ENCODE measurements around the gene BEST3.
"Not testable (repeated sequence)": the region's sequence is repeated elsewhere in the genome, so short reads cannot be mapped to it uniquely, and the experiment has no call there.

Gene BEST3

DNA sequence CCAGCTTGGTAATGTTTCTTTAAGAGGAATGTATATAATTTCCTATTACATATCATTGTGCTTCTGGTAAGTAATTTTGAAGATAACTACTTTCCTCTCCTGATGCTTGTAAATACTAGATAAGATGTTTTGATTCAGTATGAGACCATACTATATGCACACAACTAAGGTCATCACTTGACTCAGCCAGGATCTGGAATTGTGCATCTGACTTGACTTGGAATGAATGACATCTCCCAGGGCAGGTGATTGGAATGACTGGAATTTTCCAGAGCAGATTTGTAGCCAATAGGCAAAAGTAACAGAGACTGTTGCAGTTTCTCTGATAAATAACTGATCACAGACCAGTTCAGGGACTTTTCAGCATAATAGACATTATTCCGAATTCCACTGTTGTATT, 11.1 kb downstream of the BEST3 start:
- no peak for DNase-seq

DNA sequence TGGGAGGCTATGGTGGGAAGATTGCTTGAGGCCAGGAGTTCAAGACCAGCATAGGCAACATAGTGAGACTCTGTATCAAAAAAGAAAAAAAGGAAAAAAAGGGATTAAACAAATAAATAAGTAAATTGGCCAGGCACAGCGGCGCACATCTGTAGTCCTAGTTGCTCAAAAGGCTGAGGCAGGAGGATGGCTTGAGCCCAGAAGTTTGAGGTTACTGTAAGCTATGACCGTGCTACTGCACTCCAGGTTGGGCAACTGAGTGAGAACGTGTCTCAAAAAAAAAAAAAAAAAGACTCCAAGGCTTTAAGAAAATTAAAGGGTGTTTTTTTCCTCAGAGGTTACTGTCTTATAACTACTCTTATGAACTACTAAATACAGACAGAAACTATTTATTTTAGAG, 11.7 kb downstream of the BEST3 start:
- DNase-seq (no peak), ATAC-seq (no peak)

More for the DNA sequence above, 11.1 kb downstream of the BEST3 start:
- no peak for ATAC-seq

DNA sequence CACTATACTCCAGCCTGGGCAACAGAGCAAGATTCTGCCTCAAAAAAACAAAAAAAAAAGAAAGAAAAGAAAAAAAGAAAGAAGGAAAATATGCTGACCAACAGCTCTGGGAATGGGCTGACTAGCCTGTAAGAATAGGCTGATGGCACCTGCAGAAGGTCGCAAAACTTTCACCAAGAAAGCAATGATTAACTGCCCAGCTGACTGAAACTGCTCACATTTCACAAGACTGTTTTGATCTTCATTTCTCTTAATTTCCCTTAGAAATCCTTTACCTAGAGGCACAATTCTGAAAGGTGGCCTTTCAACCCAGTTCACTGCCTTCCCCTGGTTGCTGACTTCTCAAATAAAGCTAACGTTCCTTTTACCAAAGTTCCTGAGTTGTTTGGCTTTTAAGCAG, 12.4 kb downstream of the BEST3 start:
- DNase-seq: no peak
- ATAC-seq: no peak

- ATAC-seq (peak; percentile 71), DNase-seq (no peak)
These were observed 13.3 kb downstream of the BEST3 start for GRCh38 chr12:69685810-69686209.

- ATAC-seq (no peak), DNase-seq (no peak)
These were observed 14.6 kb downstream of the BEST3 start for GRCh38 chr12:69684466-69684865.

GRCh38 chr12:69682110-69682755, 16.9 kb downstream of the BEST3 start:
- DNase-seq: no peak
- ATAC-seq: no peak

GRCh38 chr12:69679119-69679518, 20.0 kb downstream of the BEST3 start:
- no peak for DNase-seq

GRCh38 chr12:69676257-69677012, 22.7 kb downstream of the BEST3 start:
- no peak for DNase-seq
- no peak for ATAC-seq

More at GRCh38 chr12:69679119-69679518, 20.0 kb downstream of the BEST3 start:
- no peak for ATAC-seq

- no peak for ATAC-seq
These were observed 26.9 kb downstream of the BEST3 start for GRCh38 chr12:69672195-69672594.

GRCh38 chr12:69671597-69671996, 27.5 kb downstream of the BEST3 start:
- no peak for ATAC-seq
- no peak for DNase-seq

More at GRCh38 chr12:69672195-69672594, 26.9 kb downstream of the BEST3 start:
- no peak for DNase-seq

GRCh38 chr12:69666798-69667197, 32.3 kb downstream of the BEST3 start:
- DNase-seq: no peak
- no peak for ATAC-seq

DNA sequence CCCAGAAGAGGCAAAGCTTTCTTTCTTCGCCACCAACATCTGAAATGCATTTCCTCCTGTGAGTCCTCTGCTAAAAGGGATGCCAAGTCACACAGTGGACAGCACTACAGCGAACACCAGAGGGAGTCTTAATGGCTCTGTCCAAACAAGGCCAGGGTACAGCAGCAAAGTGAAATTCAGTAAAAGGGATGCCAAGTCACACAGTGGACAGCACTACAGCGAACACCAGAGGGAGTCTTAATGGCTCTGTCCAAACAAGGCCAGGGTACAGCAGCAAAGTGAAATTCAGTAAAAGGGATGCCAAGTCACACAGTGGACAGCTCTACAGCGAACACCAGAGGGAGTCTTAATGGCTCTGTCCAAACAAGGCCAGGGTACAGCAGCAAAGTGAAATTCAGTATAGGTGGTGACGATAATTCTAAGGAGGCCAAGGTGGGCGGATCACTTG, 34.1 kb downstream of the BEST3 start:
- DNase-seq, ATAC-seq: not testable (repeated sequence)

DNA sequence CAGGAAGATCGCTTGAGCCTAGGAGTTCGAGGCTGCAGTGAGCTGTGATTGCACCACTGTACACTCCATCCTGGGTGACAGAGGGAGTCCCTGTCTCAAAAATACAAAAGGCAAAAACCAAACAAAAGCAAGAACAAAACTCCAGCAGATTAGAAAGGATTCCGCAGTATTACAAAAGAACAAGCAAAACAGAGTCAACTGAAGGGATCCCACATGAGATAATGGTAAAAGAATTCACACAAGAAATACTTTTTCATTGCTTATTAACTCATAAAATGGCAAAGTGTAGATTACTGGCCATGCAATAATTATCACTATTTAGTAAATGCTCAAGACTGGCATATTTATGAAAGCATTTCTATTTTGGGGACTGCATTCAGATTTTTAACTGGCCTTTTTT, 35.4 kb downstream of the BEST3 start:
- ATAC-seq: no peak

GRCh38 chr12:69662764-69663163, 36.3 kb downstream of the BEST3 start:
- ATAC-seq (no peak), DNase-seq (no peak)

More for the DNA sequence above, 35.4 kb downstream of the BEST3 start:
- DNase-seq: no peak

DNA sequence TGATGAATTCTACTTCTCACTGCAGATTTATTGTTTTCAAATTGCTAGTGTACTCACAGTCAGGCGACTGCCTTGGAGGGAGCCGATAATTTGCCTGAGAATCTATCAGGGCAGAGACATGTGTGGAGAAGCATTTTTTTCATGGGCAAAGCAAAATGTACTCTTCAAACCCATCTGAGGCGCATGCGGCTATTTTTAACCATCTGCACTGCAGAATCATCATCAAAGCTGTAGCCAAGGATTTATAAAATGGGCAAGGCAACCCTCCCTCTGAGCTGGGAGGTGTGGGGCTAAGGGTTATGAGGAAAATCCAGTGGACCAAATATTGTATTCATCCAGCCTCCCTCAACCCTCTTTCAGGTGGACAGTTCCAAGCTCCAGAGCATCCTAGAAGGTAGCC, 37.7 kb downstream of the BEST3 start:
- DNase-seq: no peak
- no peak for ATAC-seq

DNA sequence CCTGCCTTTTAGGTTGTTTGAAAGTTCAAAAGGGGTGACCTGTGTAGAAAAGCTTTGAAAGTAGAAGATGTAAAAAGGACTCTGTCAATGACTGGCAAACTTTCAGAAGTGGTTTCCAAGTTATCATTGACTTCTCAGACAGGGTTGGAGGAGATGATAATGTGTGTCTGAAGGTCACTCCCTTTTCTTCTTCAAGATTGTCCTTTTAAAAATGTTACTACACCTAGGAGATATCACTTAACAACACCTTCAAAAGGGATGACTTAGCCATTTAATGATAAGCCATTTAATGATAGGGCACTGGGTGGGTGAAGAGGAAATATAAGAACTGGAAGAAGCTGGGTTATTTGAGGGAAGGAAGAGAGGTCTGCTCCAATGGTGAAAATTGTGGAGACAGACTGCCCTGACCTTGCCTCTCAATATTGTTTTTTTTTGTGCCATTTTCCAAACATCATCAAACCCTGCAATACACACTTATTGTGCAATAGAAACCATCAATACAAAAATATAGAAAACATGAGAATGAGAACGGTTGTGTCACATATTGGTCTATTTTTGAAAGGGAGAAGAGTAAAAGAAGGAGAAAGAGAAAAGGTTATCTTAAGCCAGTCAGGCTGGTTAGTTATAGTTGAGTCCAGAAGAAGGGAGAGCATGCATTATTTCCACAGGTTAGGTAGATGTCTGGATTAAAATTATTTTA, 38.8 kb downstream of the BEST3 start:
- ATAC-seq (no peak), DNase-seq (no peak)

DNA sequence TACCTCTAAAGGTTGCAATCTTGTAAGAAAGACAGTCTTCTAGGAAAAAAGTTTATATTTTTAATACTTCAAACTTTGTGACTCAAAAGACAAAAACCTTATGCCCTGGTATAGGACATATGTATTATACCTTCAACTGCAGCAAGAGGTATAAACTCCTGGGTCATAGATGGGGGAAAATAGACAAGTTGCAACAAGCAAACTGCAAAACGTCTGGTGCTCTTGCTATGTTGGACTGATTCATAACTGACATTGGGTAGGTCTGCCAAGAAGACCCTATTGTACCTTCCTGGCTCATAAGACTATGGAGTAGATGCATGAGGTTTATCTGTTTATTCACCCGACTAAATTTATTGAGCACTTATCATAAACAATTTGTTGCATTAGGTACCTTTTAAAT, 40.9 kb downstream of the BEST3 start:
- DNase-seq: no peak
- no peak for ATAC-seq

- DNase-seq: no peak
These were observed 41.5 kb downstream of the BEST3 start for GRCh38 chr12:69657376-69658137.

GRCh38 chr12:69655616-69656340, 43.3 kb downstream of the BEST3 start:
- ATAC-seq (no peak), DNase-seq (no peak)

More at GRCh38 chr12:69657376-69658137, 41.5 kb downstream of the BEST3 start:
- no peak for ATAC-seq

- no peak for ATAC-seq
- no peak for DNase-seq
These were observed 45.4 kb downstream of the BEST3 start for GRCh38 chr12:69653703-69654102.

DNA sequence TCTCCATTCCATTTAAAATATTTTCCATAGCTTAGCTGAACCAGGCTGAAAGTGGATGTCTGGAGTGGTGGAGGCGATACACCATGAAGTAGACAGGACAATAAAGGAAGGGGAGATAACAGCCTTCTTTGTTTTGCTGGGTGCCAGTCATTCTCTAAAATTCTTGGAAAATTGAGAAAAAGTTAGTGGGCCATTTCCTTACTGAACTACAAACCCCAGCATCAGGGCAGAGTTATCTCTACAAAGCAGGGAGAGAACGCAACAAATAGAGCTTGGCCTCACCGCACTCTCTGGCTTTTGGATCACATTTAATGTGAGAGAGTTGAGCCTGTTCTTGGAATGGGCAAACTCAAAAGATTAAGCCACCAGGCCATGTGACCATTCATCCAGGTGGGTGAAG, 47.2 kb downstream of the BEST3 start:
- ATAC-seq: no peak
- no peak for DNase-seq

DNA sequence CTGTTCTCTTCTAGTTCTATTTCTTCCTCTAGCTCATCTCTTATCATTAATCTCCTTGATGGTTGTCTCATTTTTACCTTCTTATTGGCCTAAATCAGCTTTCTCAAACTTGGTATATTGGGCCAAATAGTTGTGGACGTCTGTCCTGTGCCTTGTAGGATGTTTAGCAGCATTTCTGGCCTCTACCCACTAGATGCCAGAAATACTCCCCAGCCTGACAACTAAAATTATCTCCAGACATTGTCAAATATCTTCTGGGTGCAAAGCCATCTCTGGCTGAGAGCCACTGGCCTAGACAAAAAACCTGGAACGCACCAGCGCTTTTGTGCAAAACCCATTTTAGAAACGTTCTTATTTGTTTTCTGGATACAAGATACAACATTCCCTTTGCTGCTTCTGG, 49.6 kb downstream of the BEST3 start:
- no peak for DNase-seq
- no peak for ATAC-seq
